Measurements from ENCODE around the gene CDKL4. TPM values are rescaled to one million over a fixed set of nuclear protein-coding genes. Genes with fewer than 3 reads are reported as not detected.
"Not testable (repeated sequence)": the region's sequence is repeated elsewhere in the genome, so short reads cannot be mapped to it uniquely, and the experiment has no call there.

CDKL4 gene
- total RNA-seq, 1 donor from 2014 or later: 3.8 TPM

DNA sequence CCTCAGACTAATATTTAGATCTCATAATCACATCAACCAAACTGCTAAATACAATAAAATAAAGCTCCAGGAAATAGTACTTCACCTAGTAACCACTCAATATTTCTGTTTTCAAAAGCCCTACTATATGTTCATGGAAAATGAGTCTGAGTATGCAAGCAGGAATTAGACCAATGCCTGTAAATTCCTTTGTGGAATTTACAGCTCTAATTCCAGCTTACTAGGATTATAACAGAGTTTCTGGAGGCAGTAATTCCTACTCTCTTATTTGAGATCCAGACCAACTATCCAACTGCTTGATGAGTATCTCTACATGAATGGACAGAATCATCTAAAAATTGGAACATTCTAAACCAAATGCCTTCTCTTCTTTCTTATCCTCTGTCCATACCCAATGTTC is 11.6 kb downstream of the CDKL4 start:
- DNase-seq (ENCODE audit: low read depth): no peak

DNA sequence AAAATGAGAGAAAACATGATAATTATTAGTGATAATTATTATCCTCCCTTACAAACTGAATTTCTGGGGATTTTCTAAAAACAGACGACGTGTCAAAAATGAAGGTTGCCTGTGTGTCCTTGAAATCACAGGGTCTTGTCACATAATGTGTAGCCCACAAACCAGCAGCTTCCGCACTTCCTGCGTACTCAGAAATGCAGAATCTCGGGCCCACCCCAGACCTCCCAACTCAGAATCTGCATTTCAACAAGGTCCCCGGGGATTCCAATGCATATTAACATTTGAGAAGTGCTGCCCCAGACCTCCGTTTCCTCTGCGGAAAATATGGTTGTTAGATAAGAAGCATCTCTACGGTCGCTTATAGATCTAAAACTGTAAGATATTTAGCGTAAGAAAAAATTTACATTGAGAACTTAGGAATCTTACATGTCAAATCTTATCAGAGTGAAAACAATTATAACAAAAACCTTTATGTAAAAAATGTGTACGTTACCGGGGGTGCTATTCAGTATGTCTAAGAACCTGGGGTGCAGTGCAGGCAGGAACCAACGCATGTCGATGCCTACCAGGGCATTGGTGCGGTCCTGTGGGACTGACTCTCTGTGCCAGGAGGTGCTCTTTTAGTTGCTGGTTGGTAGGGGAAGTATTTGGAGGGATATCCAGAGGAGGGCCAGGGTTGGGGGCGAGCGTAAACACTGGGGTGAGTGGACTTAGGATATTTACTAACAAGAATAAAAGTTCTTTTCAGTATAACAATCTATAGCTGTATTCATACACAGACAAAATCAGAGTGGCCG is 15.2 kb downstream of the CDKL4 start:
- no peak for DNase-seq (ENCODE audit: low read depth)

DNA sequence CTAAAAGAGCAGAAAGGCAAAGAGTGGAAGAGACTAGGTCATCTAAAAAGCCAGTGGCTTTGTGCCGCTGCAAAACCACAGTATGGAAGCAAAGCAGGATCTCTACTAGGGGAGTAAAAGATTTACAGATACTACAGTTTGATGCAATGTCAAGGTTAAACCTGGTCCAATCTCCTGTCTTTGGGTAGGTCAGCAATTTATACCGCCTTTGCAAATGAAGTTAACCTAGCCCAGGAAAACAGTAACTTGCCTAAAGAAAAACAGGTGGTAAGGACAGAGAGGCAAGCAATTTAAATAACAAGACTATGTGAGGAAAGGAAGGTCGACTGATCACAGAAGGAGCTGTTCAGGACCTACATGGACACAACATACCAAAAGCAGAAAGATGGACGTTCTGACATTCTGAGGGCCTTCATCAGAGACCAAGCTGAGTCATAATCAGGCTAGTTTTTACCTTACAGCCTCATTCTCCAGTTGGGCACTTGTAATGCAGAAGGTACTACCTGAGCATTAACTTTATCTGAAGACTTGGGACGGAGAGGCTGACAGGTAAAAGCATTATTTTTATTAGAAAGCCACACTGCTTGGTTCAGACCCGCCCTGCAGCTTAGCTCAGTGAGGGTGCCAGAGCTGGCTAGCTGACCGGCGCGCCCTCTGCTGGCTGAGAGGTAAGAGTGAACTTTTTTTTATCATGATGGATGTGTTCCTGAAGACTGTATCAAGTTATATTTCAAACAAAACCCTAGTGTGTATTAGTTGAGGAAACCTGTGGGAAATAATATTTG is 15.9 kb downstream of the CDKL4 start:
- peak; percentile 49 for DNase-seq (ENCODE audit: low read depth)

DNA sequence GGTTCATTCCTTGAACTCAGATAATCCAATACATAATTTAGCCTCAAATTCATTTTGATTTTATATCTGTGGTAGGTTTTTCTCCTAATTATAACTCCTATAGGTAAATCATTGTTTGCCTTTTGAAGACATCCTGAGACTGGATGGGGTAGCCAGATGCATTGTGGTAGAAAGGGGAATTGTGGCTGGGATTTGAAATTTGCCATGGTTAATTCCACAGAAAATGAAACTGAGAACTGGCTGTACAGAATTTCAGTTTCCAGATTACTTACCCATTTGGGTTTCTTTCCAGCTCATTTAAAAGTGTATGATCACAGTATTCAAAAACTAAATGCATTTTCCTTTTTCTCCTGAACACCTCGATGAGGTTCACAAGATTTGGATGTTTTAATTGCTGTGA is 18.2 kb downstream of the CDKL4 start:
- DNase-seq (ENCODE audit: low read depth): no peak

DNA sequence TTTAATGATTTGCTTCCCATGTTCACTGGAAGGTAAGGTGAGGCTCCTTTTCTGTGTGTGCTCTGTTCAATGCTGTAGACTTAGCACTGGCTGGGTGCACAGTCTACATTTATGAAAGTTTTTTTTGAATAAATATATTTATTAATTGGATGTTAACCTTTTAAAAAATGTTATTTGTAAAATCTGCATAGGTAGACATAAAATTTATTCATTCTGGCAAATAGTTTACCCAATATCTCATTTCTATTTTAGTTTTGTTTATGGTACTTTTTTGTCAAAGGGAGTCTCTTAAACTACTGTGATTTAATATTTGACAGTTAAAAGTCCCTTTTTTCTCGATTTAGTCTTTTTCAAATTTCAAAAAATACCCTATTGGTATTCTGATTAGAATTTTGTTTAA is 19.9 kb downstream of the CDKL4 start:
- DNase-seq (ENCODE audit: low read depth): no peak

DNA sequence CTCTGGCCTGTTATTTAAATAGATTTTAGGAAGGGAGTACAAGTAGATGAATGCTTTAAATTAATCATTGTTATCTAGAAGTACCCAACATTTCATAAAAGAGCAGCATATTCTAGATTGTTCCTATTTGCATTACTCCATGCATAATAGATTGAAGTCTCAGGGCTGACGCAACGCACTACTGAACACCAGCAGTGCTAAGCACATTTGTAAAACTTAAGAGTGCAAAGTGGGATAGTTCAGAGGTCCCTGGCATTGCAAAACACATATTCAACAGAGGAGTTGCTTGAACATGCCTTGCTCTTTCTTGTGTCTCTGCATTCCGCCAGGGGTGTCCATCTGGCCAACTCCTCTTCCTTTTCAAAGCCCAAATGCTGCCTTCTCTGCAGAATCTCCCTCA is 22.3 kb downstream of the CDKL4 start:
- DNase-seq (ENCODE audit: low read depth): no peak

DNA sequence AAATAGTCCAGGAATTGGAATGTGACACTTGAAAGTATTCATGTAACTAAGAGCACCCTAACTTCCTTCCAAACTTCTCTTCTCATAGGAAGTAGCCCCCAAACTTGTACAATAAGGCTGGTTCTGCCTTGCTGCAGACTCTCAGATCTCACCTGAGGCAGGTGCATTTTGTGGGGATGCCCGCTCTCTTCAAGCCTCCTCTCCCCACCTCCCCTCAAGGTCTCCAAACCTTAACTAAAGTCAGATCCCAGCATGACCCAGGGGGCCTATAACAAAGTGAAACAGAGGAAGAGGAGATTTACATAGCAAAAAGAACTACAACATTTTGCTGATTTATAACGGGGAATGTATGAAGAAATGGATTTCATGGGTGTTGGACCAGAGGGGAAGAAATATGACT is 23.6 kb downstream of the CDKL4 start:
- DNase-seq (ENCODE audit: low read depth): no peak

DNA sequence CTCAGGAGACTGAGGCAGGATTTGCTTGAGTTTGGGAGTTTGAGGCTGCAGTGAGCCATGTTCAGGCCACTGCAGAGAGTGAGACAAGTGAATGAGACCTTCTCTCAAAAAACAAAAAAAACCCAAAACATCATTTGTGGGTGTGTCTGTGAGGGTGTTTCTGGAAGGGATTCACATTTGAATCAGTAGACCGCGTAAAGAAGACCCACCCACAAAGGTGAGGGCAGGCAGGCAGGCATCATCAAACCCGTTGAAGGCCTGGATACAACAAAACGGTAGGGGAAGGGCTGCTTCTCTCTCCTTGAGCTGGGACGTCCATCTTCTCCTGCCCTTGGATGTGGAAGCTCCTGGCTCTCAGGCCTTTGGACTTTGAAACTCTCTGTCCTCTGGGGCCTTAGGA is 25.4 kb downstream of the CDKL4 start:
- DNase-seq (ENCODE audit: low read depth): no peak

DNA sequence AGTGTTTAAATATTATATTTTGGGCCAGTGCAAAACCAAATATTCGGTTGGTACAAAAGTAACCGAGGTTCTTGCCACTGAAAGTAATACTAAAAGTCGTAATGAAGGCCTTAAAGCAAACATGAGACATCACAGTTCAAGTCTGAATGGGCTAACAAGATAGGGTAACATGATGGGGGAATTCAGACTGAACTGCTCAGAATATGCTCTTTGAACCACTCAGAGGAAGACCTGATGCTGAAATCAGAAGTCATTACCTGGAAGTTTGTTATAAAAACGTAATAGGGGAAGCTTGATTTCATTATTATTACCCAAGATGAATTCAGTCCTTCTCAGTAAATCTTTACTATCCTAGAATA is 26.6 kb downstream of the CDKL4 start:
- DNase-seq (ENCODE audit: low read depth): no peak

DNA sequence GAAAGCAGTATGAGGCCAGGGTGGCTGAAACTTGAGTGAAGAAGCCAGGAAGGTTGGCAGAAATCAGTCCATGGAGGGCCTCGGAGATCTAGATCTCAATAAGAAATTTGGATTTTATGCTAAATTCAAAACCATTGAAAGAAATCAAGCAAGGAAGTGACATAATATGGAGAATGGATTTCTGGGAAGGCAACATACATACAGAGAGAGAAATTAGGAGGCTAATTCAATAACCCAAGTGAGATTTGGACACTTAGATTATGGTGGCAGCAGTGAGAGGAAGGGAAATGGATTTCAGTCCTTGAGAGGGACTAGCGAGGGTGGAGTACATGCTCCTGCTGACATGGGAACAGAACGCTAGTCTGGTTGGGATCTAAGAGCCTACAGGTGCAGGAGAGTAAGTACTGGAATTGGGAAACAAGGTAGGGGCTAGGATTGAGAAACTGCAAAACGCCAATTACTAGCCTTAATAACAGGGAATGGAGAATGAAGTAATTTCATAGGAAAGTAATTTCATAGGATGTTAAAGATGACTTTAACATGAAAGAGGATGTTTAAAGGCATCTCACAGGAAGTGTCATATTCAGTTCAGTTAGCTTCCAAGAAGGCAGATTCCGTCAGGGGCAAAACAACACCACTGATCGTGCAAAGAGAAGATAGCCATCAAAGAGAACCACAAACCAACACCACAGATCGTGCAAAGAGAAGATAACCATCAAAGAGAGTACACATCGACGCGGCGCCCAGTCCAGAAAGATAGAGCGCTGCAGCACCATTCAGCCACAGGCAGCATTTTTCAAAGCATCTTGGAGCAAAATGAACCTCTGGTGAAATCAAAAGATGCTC is 27.2 kb downstream of the CDKL4 start:
- no peak for DNase-seq (ENCODE audit: low read depth)

DNA sequence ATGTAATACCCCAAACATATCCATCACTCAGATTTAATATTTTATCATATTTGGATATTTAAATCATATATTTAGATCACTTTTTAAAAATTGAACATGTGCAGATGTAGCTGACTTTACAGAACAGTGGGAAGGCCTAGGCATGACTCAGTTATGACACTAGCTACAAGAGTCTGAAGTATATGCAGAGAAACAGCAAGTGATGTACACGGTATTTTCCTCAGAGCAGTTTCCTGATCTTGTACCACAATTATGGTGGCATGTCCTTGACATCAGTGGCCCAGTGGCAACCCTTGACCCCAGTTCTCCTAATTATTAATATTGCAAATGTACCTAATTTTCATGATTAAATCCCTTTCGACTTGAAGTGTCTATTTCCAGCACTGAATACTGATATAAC is 28.2 kb downstream of the CDKL4 start:
- no peak for DNase-seq (ENCODE audit: low read depth)

DNA sequence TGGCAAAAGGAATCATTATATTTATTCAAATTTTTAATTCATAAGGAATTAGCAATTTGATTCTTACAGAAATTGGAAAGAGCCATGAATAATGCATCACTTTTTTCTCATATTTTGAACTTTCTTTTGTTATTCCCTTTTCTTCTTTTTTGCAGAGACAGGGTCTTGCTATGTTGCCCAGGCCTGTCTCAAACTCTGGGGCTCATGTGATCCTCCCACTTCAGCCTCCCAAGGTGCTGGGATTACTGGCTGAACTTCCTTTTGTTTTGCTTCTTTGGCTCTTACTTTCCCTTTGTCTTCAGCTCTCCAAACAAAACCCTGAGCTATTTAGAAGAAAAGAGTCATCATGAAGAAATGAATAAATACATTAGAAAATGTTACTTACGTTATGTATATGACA is 30.8 kb downstream of the CDKL4 start:
- no peak for DNase-seq (ENCODE audit: low read depth)

DNA sequence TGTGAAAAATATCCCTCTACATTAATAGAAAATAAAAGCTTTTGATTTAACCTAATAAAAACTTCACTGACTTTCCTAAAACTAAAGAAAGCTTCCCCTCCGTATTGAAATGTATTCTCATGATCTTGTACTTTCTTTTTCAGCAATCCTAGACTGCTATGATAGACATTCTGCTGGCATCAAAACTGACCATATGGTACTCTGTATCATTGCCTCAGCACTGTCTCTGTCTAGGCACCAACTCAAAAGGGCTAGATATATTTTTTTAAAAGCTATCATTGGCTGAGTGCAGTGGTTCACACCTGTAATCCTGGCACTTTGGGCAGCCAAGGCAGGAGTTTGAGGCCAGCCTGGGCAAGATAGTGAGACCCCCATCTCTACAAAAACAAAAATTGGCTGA is 32.9 kb downstream of the CDKL4 start:
- no peak for DNase-seq (ENCODE audit: low read depth)

DNA sequence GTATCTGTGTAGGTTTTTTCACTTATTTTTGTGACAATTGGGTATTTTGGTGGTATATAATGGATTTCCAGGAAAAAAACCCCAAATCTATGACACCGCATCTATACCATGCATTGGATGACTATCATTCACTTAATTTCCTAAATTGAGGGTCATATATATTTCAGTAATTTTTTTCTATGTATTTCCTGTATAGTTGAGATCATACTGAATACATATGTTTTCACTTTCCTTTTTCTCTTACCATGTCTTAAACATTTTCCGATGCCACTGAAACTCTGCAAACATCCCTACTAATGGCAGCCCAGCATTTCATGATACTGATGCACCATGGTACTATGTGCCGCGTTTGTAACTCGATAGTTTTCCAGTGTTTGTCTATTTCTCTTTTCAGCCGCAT is 40.4 kb downstream of the CDKL4 start:
- DNase-seq (ENCODE audit: low read depth): no peak

DNA sequence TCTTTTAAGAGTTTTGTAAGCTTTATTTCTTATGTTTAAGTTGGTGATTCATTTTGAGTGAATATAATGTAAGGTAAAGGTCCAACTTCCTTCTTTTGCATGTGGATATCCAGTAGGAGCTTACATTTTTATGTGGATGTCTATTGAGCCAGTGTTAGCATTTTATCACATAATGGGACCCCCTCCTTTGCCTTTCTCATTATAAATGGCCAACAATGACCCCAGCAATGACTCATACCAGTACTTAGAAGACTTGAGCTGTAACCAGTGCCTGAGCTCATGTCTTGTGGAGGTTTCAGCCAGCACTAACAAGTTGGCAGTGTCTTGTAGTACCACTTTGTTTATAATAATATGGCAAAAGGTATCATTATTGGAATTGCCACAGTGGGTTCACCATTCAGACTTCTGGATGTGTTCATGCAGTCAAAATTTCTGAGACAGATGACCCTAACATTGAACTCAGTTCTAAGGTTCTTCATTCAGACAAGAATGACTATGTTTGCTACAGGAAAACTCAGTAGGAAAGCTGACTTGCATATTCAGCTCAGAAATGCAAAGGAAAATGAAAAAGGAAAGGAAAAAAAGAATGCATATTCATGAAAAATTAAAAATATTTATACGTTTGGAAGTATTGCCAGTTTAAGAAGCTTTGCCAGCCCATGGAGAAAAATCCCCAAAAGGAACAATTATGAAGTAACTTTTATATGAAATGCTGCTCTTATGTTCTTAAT is 41.0 kb downstream of the CDKL4 start:
- DNase-seq (ENCODE audit: low read depth): peak; percentile 16

DNA sequence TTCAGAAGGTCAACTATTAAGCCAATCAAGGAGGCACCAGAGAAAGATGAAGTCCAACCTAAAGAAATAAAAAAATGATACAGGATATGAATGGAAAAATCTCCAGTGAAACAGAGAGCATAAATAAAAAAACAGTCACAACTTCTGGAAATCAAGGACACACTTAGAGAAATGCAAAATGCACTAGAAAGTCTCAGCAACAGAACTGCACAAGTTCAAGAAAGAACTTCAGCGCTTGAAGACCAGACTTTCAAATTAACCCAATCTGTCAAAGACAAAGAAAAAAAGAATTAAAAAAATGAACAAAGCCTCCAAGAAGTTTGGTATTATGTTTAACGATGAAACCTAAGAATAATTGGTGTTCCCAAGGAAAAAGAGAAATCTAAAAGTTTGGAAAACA is 46.8 kb downstream of the CDKL4 start:
- DNase-seq (ENCODE audit: low read depth): not testable (repeated sequence)

DNA sequence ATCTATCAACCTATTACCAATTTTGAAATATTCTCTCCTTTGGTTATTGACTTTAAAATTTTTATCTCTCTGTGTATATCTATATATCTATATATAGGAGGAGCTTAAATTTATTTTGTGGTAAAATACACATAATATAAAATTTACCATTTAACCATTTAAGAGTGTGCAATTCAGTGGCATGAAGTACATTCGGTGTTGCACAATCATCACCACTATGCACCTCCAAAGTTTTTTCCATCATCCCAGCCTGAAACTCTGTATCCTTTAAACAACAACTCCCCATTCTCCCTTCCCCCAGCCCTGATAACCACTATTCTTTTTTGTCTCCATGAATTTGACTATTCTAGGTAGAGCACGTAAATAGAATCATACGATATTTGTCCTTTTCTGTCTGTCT is 49.1 kb downstream of the CDKL4 start:
- DNase-seq (ENCODE audit: low read depth): no peak

DNA sequence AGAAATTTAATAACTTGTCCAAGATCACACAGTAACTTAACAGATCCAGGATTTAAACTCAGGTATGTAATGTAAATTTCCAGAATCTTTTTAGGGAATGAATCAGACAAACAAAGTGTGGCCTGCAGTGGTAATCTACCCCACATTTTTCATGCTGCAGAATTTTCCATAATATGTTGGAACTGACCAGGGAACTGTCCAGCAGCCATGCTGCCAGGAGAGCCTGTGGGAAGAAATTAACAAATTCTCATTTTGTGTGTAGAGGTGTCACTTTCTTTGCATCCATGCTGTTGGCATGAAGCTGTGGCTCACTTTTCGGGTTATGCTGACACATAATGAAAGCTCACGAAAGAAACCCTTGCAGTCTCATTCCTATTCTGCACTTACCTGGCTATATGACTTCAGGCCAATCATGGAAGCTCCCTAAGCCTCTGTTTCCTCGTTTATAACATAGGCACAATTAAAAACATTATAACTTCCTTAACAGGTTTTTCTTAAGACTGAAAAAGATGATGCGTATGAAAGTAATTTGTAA is 54.7 kb downstream of the CDKL4 start:
- no peak for DNase-seq (ENCODE audit: low read depth)

DNA sequence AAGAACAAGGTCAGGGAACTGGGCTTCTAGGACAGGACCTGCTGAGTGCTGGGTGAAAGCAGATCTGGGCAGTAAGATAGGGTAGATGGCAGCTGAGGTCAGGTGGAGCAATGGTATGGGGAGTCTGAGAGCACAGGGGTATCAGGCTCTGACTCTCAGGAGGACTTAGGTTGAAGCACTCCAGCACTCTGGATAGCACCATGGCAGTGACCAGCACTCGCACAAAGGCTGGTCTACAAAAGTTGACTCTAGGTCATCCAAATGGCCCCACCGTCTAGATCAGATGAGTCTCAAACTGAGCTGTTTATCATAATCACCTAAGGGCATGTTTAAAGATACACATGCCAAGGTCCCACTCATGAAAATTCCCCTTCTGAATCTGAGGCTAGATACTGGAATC is 60.1 kb downstream of the CDKL4 start:
- no peak for DNase-seq (ENCODE audit: low read depth)

DNA sequence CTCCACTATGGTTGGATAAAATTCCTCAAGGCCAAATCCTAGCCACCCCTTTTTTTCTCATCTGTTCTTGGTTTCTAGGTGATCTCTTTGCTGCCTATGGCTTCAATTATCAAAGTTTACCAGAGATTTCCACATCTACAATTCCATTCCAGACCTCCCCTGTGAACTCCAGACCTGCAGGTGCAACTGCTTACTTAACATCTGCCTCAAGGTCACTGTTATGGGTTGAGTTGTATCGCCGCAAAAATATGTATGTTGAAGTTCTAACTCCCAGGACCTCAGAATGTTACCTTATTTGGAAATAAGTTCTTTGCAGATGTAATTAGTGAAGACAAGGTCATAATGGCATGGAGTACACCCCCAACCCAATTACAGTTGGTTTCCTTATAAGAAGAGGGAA is 62.5 kb downstream of the CDKL4 start:
- no peak for DNase-seq (ENCODE audit: low read depth)
